Neuronal stem cell (in vitro differentiated cells): ENCODE results near the gene EIF3D.

ENCODE experiments used
- DNase-seq: peaks from one replicate; pipeline ENCODE4 v3.0.0-alpha.2; 2013; ENCODE audit warnings: low spot score
- H2AFZ ChIP-seq: one replicate; pipeline ENCODE4 v1.6.1; 2013; ENCODE audit warnings: mild to moderate bottlenecking, low read length, inconsistent platforms
- H2AK5ac ChIP-seq: 2 replicates; pipeline ENCODE4 v1.6.1; 2013; ENCODE audit warnings: low read depth, mild to moderate bottlenecking, inconsistent platforms, low read length, moderate library complexity, mixed read lengths
- H2BK120ac ChIP-seq: 2 replicates; pipeline ENCODE4 v1.6.1; 2013; ENCODE audit warnings: low read depth, mild to moderate bottlenecking, inconsistent platforms, low read length, moderate library complexity, mixed read lengths
- H2BK12ac ChIP-seq: one replicate; pipeline ENCODE4 v1.6.1; 2013; ENCODE audit warnings: low read length, inconsistent platforms
- H2BK15ac ChIP-seq: 2 replicates; pipeline ENCODE4 v1.6.1; 2013; ENCODE audit warnings: mild to moderate bottlenecking, low read length, inconsistent platforms, mixed read lengths
- H2BK5ac ChIP-seq: one replicate; pipeline ENCODE4 v1.6.1; 2013; ENCODE audit warnings: inconsistent platforms, mild to moderate bottlenecking, low read length, moderate library complexity
- H3K14ac ChIP-seq: one replicate; pipeline ENCODE4 v1.6.1; 2013; ENCODE audit warnings: low read length, inconsistent platforms
- H3K18ac ChIP-seq: 2 replicates; pipeline ENCODE4 v1.6.1; 2013; ENCODE audit warnings: low read length, inconsistent platforms
- H3K23ac ChIP-seq: 2 replicates; pipeline ENCODE4 v1.6.1; 2013; ENCODE audit warnings: low read depth, mild to moderate bottlenecking, mixed read lengths, low read length, inconsistent platforms; ENCODE audit not compliant: poor library complexity
- H3K27ac ChIP-seq: replicated peaks from 3 replicates; pipeline ENCODE4 v1.5.1; 2013; ENCODE audit warnings: low read length, inconsistent platforms
- H3K27me3 ChIP-seq, 3 experiments: 2 replicates each; pipeline ENCODE4 v1.6.1; 2013; ENCODE audit warnings: low read length in 3 of 3, mild to moderate bottlenecking in 2 of 3, inconsistent platforms in 1 of 3, low read depth in 1 of 3, mixed read lengths in 1 of 3, moderate library complexity in 1 of 3; ENCODE audit not compliant: control insufficient read depth in 3 of 3, insufficient read depth in 3 of 3
- H3K36me3 ChIP-seq, 2 donors: replicated peaks in 1 of 2; 2 replicates each; pipeline ENCODE4 v1.6.1; 2013; ENCODE audit warnings: low read length in 2 of 2; ENCODE audit not compliant: control insufficient read depth in 2 of 2, insufficient read depth in 2 of 2
- H3K4ac ChIP-seq: 2 replicates; pipeline ENCODE4 v1.6.1; 2013; ENCODE audit warnings: inconsistent platforms, mild to moderate bottlenecking, low read length, moderate library complexity
- H3K4me1 ChIP-seq, 2 donors: 1 replicate in 1 of 2; 2 replicates in 1 of 2; pipeline ENCODE4 v1.6.1; 2013; ENCODE audit warnings: low read length in 2 of 2, low read depth in 1 of 2; ENCODE audit not compliant: control insufficient read depth in 2 of 2, insufficient read depth in 1 of 2
- H3K4me2 ChIP-seq: one replicate; pipeline ENCODE4 v1.6.1; 2013; ENCODE audit warnings: mild to moderate bottlenecking, low read length, inconsistent platforms; ENCODE audit not compliant: insufficient read depth, poor library complexity, severe bottlenecking
- H3K4me3 ChIP-seq, 2 donors: 2 replicates each; pipeline ENCODE4 v1.5.1; 2013; ENCODE audit warnings: low read length in 2 of 2, mild to moderate bottlenecking in 2 of 2, inconsistent platforms in 1 of 2, moderate library complexity in 1 of 2
- H3K79me1 ChIP-seq: one replicate; pipeline ENCODE4 v1.6.1; 2013; ENCODE audit warnings: low read depth, mild to moderate bottlenecking, inconsistent platforms, low read length, moderate library complexity
- H3K9ac ChIP-seq: one replicate; pipeline ENCODE4 v1.6.1; 2013; ENCODE audit warnings: mild to moderate bottlenecking, low read depth, low read length, inconsistent platforms; ENCODE audit not compliant: poor library complexity
- H3K9me3 ChIP-seq, 2 donors: replicated peaks in 1 of 2; 2 replicates each; pipeline versions ENCODE3 to v1.6.1; 2013; ENCODE audit warnings: low read length in 2 of 2, mild to moderate bottlenecking in 2 of 2, inconsistent platforms in 1 of 2, low read depth in 1 of 2, mixed read lengths in 1 of 2, moderate library complexity in 1 of 2; ENCODE audit not compliant: control insufficient read depth in 2 of 2, insufficient read depth in 1 of 2
- H4K8ac ChIP-seq: one replicate; pipeline ENCODE4 v1.6.1; 2013; ENCODE audit warnings: low read depth, mild to moderate bottlenecking, inconsistent platforms, low read length, moderate library complexity
- H4K91ac ChIP-seq: one replicate; pipeline ENCODE4 v1.6.1; 2013; ENCODE audit warnings: low read length, low read depth, mild to moderate bottlenecking, inconsistent platforms; ENCODE audit not compliant: poor library complexity
- WGBS, 2 donors: extraction: QIAGEN DNeasy Blood & Tissue Kit; methylation state at CpG; one replicate each; pipeline ENCODE4 v1.1.7; 2013; ENCODE audit warnings: missing lambda C conversion rate in 2 of 2, mixed read lengths in 1 of 2; ENCODE audit not compliant: insufficient read length in 2 of 2, insufficient replicate concordance in 1 of 2; ENCODE audit errors: extremely low coverage in 2 of 2; 5-methylcytosine and 5-hydroxymethylcytosine counted together

EIF3D gene

DNA sequence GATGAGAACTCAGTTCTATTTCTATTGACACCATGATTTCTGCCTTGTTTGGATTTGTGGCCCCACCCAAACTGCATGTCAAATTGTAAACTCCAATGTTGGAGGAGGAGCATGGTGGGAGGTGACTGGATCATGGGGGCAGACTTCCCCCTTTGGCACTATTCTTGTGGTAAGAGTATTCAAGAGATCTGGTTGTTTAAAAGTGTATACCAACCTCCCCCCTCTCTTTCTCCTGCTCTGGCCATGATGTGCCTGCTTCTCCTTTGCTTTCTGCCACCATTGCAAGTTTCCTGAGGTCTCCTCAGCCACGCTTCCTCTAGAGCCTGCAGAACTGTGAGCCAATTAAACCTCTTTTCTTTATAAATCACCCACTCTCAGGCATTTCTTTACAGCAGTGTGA is 14.2 kb downstream of the EIF3D start:
- H2BK5ac ChIP-seq: no peak overlapping the region
- H2AFZ ChIP-seq: no peak overlapping the region
- H2BK120ac ChIP-seq: no peak overlapping the region
- no peak overlapping the region for H2BK15ac ChIP-seq
- H3K4me1 ChIP-seq: no peaks in the 10 kb centered on the region
- H3K4me2 ChIP-seq: no peak overlapping the region
- H3K18ac ChIP-seq: no peak overlapping the region
- H4K8ac ChIP-seq: no peak overlapping the region
- H2AK5ac ChIP-seq: no peak overlapping the region
- H3K4me3 ChIP-seq: no peak overlapping the region
- H3K27me3 ChIP-seq: no peaks in the 10 kb centered on the region
- H3K23ac ChIP-seq: no peak overlapping the region
- no peak overlapping the region for H3K27ac ChIP-seq
- no peak overlapping the region for H2BK12ac ChIP-seq
- no peak overlapping the region for H3K9ac ChIP-seq
- DNase-seq: no peak
- H3K14ac ChIP-seq: no peak overlapping the region
- peaks cover 0 to 1% of the 10 kb centered on the region in 2 donors for H3K9me3 ChIP-seq
- H3K4ac ChIP-seq: no peak overlapping the region
- no peak overlapping the region for H4K91ac ChIP-seq
- no CpG with 5 or more reads among the region's 1 CpG for WGBS, 2 donors
- peaks cover 70 to 95% of the 10 kb centered on the region in 2 donors for H3K36me3 ChIP-seq
- H3K79me1 ChIP-seq: no peaks in the 10 kb centered on the region

DNA sequence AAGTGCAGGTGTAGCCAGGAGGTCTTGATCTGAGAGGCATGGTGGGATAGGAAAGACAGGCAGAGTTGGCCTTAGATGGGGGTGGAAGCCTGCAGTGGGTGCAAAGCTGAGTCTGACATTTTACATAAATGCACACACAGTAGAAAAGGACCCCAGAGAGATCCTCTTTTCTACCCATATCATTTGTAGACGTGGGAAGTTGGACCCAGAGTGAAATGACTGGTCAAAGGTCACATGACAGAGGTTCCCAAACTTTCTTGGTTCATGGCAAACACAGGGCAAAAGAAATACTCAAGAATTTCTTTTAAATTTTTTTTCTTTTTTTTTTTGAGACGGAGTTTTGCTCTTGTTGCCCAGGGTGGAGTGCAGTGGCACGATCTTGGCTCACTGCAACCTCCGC is 16.0 kb downstream of the EIF3D start:
- WGBS, 2 donors: no CpG with 5 or more reads among the region's 4 CpGs

GRCh38 chr22:36512333-36512732 is 16.6 kb downstream of the EIF3D start:
- Histone ChIP-seq H2AFZ (no peak overlapping the region), H4K8ac (no peak overlapping the region), H3K27ac (no peak overlapping the region), H3K18ac (no peak overlapping the region), H3K4ac (no peak overlapping the region), H2AK5ac (no peak overlapping the region), H3K23ac (no peak overlapping the region), H4K91ac (no peak overlapping the region), H3K4me1 (peaks cover under 1 to 3% of the 10 kb centered on the region in 2 donors), H3K9me3 (peaks cover 1 to 3% of the 10 kb centered on the region in 2 donors), H3K14ac (no peak overlapping the region), H2BK120ac (no peak overlapping the region), H3K4me3 (no peak overlapping the region), H2BK12ac (no peak overlapping the region), H3K79me1 (no peaks in the 10 kb centered on the region), H2BK15ac (no peak overlapping the region), H3K4me2 (no peak overlapping the region), H3K9ac (no peak overlapping the region), H3K36me3 (peaks cover 49 to 73% of the 10 kb centered on the region in 2 donors), H3K27me3 (no peaks in the 10 kb centered on the region), H2BK5ac (no peak overlapping the region)
- no CpG with 5 or more reads among the region's 8 CpGs for WGBS, 2 donors
- no peak for DNase-seq

More for the DNA sequence above, 16.0 kb downstream of the EIF3D start:
- Histone ChIP-seq H3K4me1 (no peaks in the 10 kb centered on the region), H2BK120ac (no peak overlapping the region), H3K23ac (no peak overlapping the region), H2AFZ (no peak overlapping the region), H3K27me3 (no peaks in the 10 kb centered on the region), H4K8ac (no peak overlapping the region), H4K91ac (no peak overlapping the region), H2BK15ac (no peak overlapping the region), H3K36me3 (peaks cover 52 to 80% of the 10 kb centered on the region in 2 donors), H3K9ac (no peak overlapping the region), H2BK12ac (no peak overlapping the region), H3K4ac (no peak overlapping the region), H2BK5ac (no peak overlapping the region), H3K27ac (no peak overlapping the region), H3K9me3 (peaks cover 0 to 1% of the 10 kb centered on the region in 2 donors), H3K4me2 (no peak overlapping the region), H3K14ac (no peak overlapping the region), H2AK5ac (no peak overlapping the region), H3K18ac (no peak overlapping the region), H3K4me3 (no peak overlapping the region), H3K79me1 (no peaks in the 10 kb centered on the region)
- DNase-seq: no peak

- peak overlapping the region; percentile 13 for H3K27ac ChIP-seq
- no peak overlapping the region for H2BK120ac ChIP-seq
- no peak for DNase-seq
- peaks cover 1% of the 10 kb centered on the region for H3K79me1 ChIP-seq
- H3K4me1 ChIP-seq: peaks cover 4% of the 10 kb centered on the region in 2 donors
- no peak overlapping the region for H3K4me2 ChIP-seq
- no peak overlapping the region for H3K18ac ChIP-seq
- no peak overlapping the region for H4K91ac ChIP-seq
- no peak overlapping the region for H4K8ac ChIP-seq
- peak overlapping the region; percentile 14 for H3K23ac ChIP-seq
- H3K9me3 ChIP-seq: peaks cover 0 to 3% of the 10 kb centered on the region in 2 donors
- H3K4ac ChIP-seq: no peak overlapping the region
- H2AK5ac ChIP-seq: no peak overlapping the region
- no peaks in the 10 kb centered on the region for H3K27me3 ChIP-seq
- H3K36me3 ChIP-seq: peaks cover 39 to 62% of the 10 kb centered on the region in 2 donors
- no peak overlapping the region for H2BK12ac ChIP-seq
- H2BK15ac ChIP-seq: no peak overlapping the region
- WGBS, 2 donors: no CpG with 5 or more reads among the region's 17 CpGs
- H3K14ac ChIP-seq: no peak overlapping the region
- H2BK5ac ChIP-seq: no peak overlapping the region
- H3K4me3 ChIP-seq: no peak overlapping the region
- no peak overlapping the region for H2AFZ ChIP-seq
- H3K9ac ChIP-seq: no peak overlapping the region
Measured at GRCh38 chr22:36510966-36511881, 17.7 kb downstream of the EIF3D start.
